ENCODE data around the gene EHBP1L1. TPM values are rescaled to one million over a fixed set of nuclear protein-coding genes. Genes with fewer than 3 reads are reported as not detected.

Gene EHBP1L1
- total and polyA plus RNA-seq, 2 of the 8 experiments (the other 6 are each of a cell fraction or from before 2014, with no cell fraction given), result 4.3 to 6.6 TPM

GRCh38 chr11:65627202-65627601 lies 51.3 kb downstream of the EHBP1L1 start (continued):
- TF ChIP-seq CREB1 (IDR thresholded peaks at IDR 0.05) (no peak), HDAC2 (IDR thresholded peaks at IDR 0.05; ENCODE audit: borderline replicate concordance in 1 of 2, low read depth in 2 of 2, low read length in 2 of 2) (no peak)
